Measurements from ENCODE around the gene CASK.
"Not testable (repeated sequence)": the region's sequence is repeated elsewhere in the genome, so short reads cannot be mapped to it uniquely, and the experiment has no call there.

Gene CASK

DNA sequence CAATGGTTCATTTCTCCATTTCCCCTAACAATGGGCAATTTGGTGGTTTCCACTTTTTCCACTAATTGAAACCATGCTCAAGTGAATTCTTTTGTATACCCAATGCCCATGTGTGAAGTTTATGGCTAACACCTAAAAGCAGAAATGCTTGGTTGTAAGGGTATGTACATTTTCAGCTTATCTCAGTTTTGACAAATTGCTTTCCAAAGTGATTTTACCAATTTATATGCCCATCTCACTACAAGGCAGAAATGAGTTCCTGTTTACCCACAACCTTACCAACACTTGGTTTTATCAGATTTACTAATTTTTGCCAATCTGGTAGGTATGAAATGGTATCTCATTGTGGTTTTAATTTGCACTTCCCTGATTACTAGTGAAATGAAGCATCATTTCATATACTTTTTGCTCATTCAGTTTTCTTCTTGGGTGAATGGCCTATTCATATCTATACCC lies 219.8 kb downstream of the CASK start:
- DNase-seq (ENCODE audit: extremely low read depth in 1 of 2, low read depth in 1 of 2) = no peak

DNA sequence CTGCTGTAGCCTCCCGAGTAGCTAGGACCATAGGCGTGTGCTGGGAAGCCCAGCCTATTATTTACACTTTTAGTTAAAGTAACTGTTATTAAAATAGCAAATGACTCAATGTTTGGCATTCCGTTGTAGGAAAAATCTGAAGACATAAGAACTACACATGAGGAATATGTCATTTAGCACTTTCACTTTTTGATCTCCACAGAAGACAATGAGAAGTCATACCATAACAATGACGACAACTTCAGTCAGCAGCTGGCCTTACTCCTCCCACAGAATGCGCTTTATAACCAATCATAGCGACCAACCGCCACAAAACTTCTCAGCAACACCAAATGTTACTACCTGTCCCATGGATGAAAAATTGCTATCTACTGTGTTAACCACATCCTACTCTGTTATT lies 227.9 kb downstream of the CASK start:
- no peak for DNase-seq (ENCODE audit: extremely low read depth in 1 of 2, low read depth in 1 of 2)

DNA sequence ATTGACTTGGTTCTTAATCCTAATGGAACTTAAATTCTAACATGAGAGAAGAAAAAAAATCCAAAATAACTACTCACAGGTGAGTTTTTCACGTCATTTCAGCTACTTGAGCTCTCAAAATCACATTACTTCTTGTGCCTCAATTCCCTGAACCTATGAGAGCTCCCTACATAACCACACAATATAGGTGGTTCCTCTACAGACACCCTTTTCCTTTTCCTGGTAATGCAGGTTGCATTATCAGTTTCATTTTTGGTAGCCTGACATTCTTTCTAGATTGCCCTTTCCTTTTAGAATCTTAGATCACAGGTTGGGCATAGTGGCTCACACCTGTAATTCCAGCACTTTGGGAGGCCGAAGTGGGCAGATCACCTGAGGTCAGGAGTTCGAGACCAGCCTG lies 230.3 kb downstream of the CASK start:
- DNase-seq (ENCODE audit: extremely low read depth in 1 of 2, low read depth in 1 of 2) = no peak

DNA sequence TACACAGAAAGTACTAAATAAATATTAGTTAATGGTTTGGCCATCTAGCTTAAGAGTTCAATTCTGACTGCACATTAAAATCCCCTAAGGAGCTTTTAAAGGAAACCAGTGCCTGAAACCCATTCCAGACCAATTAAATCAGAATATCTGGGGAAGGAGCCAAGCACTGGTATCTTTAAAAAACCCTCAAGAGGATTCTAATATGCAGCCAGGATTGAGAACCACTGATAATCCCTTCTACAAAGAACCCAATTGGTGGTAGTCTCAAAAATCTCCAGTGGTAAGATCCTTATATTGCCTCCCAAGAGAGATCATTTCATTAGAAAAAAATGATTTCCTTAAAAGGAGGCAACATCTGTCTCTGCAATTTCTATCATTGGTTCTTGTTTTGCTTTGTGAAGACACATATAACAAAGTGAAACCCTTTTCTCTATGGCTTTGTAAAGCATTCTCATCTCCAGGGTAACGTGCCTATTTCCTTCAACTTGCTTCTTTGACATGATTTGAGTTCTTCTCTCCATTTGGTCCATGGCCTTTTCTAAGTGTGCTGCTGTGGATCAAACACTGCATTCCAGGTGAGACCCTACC lies 231.1 kb downstream of the CASK start:
- DNase-seq (ENCODE audit: extremely low read depth in 1 of 2, low read depth in 1 of 2) = no peak

DNA sequence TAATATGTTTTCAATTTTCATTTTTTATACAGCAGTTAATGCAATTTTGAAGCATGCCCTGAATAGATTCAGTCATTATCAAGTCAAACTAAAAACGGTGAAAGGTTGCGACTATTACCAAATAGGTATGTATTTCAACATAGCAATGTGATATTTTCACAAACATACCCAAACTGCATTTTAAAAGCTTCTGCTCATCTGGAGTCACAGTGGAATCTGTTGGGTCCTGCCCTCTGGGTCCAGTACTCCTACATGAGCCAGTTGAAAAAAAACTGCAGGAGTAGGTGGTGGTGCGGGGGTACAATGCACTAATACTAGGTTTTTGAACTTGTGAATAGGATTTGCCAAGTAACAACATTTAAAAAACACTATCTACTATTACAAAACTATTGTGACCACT lies 233.6 kb downstream of the CASK start:
- DNase-seq (ENCODE audit: extremely low read depth in 1 of 2, low read depth in 1 of 2) = no peak

DNA sequence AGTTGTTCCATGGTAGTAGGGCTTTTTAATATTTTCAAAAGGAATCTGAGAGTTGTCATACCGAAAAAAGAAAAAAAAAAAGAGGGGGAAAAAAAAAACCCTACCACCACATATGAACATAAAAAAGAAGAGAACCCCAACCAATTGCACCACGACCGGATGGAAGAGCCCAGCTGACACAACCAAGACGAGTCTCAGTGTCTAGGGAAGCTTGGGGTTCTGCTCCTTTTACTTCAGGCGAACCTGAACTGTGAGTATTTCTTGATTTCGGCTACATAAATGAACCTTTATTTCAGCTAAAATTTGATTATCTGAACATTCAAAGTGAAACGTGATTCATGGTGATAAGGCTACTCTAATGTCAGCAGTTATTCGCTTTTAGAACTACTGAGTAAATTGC lies 234.5 kb downstream of the CASK start, which contains the start of gene GPR34:
Gene GPR34 (plus strand): TSS at position 139 of the 400 bp plus-strand sequence. CDS start 6,661 bp downstream, outside the sequence.
- no peak for DNase-seq (ENCODE audit: extremely low read depth in 1 of 2, low read depth in 1 of 2)

DNA sequence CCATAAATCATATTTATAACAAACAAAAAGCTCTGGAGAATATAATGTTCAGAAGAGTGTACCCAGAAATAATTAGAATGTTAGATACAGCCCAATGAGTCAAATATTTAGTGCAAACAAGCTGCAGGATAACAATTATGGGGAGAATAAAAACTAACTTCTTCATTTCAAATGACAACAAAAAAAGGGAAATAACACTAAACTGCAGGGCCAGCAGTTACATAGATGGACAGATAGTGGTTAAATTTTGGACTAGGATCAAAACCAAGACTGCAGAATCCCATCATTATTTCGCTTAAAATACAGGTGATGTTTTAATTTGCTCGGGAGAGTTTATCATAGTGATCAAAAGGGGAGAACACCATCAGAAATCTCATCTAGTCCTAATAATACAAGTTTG lies 235.2 kb downstream of the CASK start:
- DNase-seq (ENCODE audit: extremely low read depth in 1 of 2, low read depth in 1 of 2) = no peak

DNA sequence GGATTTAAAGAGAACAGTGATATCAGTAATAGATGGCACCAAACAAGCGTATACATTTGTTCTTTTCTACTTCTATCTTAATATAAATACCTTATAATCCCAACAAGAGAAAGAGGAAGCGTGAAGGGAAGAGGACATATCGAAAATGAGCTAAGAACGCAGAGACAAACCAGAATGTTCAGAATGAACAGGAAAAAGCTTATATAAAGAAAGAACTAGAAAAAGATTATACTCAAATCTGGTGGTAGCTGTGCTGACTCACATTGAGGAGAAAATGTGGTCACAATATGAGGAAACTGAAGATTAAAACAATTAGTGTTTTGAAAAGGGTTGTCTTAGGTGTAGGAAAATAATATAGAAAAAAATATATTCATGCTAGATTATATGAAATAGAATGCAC lies 236.6 kb downstream of the CASK start:
- DNase-seq (ENCODE audit: extremely low read depth in 1 of 2, low read depth in 1 of 2) = no peak

DNA sequence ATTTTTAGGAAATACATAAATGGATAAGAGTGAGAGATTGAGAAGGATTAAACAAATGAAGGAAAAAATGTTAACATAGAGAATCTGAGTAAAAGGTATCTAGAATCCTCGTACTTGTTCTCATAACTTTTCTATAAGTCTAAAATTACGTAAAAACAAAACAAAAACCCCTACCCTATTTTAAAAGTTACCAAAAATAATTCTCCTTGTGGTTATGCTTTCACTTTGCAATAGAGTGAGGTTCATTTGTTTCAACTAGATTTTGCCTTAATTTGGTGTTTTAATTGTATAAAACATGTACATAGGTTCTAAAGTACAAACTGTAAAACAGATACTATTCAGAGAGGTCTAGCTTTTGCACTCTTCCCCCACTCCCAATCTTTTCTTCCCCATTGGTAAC lies 238.4 kb downstream of the CASK start:
- DNase-seq (ENCODE audit: extremely low read depth in 1 of 2, low read depth in 1 of 2) = no peak

DNA sequence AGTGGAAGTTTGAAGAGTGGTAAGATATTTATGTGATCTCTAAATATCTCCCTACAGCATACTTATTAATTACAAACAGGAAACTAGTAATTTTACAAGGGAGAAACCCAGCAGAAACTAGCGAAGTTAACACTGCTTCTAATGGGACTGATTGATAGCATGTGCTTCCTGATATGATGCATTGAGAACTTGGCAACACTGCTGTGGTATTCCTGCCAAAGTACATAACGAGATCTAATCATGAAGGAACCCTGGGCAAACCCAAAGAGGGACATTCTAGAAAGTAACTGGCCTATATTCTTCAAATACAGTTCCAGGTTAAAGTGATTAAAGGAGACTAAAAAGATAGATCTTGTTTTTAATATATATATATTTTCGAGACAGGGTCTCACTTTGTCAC lies 239.2 kb downstream of the CASK start:
- no peak for DNase-seq (ENCODE audit: extremely low read depth in 1 of 2, low read depth in 1 of 2)

DNA sequence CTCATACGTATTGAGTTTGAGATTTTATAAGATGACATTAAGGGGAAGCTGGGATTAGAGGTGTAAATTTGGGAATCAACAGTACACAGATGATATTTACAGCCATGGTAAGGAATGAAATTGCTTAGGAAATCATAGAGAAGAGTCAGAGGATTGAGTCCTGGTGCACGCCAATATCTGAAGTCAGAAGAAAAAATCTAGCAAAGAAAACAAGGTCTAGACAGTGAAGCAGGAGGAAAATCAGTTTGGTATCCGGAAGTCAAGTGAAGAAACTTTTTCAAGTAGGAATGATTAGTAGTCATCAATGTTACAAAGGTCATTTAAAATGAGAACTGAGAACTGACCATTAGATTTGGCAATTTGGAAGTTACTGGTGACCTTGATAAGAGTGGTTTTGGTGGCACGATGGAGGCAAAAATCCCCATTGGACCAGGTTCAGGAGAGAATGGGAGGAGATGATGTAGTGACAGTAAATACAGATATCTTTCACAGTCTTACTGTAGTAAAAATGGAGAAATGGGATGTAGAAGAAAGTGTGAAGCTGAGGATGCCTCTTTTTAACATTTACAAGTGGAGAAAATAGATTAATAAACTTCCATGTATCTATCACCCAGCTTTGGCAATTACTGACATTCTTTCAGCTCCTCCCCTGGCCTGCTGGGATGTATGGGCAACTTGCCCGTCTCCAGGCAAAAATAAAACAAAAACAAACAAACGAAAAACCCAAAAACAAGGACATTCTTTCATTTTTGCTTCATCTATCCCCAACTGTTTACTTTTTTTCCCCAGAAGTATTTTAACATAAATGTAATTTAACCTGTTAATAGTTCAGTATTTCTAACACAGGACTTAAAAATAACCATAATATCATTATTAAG lies 245.9 kb downstream of the CASK start:
- no peak for DNase-seq (ENCODE audit: extremely low read depth in 1 of 2, low read depth in 1 of 2)

DNA sequence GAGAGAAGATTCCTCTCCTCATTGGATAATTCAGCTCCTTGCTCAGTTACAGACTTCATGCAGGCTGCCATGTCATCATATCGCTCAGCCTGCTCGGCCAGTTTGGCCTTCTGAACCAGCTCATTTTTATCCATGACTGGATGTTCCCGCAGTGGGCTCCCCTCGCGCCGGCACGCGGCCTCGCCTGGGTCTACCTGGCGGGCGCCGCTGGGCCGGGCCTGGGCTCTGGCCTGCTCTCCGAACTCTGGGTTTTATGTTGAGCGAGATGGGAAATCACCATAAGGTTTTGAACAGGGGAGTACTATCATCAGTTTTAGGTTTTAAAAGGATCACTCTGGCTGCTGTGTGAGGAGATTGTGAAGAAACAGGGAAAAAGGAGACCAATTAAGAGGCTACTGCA lies 247.0 kb downstream of the CASK start:
- not testable (repeated sequence) for DNase-seq (ENCODE audit: extremely low read depth in 1 of 2, low read depth in 1 of 2)

DNA sequence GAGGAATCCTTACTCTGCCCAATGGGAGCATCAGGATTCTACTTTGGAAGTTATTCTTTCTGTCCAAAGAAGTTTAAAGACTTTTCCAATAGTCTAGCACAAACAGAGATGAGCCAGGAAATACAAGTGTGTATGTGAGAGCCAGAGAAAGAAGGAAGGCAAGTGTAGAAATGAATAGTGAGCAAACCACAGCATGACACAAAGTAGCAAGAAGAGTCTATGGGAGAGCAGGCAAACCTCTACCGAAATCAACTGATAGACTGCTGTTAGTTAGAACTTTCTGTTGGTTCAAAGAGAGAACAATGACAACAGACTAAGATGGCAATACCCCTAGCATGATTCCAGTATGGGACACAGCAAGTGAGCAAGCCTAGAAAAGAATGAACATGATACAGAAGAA lies 250.7 kb downstream of the CASK start:
- DNase-seq (ENCODE audit: extremely low read depth in 1 of 2, low read depth in 1 of 2) = no peak

DNA sequence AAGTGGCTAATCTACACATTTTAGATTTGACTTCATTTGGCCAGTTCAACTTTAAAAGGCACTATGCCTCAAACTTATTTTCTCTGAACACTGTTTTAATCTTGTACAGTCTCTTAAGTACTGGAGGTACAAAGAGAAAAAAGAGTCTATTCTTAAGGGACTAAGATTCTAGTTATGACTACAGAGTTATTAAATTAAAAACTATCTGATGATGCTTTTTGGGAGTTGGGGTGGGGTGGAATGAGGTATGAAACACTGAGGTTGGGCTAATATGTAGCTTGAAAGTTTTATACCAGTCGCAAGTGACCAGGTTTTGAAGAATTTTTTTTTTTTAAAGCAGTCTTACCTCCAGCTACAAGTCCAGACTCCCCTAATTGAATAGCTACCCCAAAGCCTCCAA lies 252.3 kb downstream of the CASK start:
- no peak for DNase-seq (ENCODE audit: extremely low read depth in 1 of 2, low read depth in 1 of 2)

DNA sequence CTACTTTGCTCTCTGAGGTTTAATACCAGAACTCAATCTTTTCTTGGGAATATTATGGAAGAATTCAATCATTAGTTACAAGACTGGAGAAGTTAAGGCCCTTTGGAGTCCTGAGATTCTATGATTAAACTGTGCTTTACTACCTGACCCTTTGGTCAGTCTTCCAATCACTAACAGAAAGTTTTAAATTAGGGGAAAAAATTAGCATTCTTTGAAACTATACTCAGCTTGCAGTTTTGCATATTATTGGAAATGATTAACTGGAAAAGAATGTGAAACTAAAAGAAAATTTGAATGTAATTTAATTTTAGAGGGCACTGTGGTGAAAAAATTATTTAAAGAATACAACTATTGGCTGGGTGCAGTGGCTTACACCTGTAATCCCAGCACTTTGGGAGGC lies 253.2 kb downstream of the CASK start:
- no peak for DNase-seq (ENCODE audit: extremely low read depth in 1 of 2, low read depth in 1 of 2)

DNA sequence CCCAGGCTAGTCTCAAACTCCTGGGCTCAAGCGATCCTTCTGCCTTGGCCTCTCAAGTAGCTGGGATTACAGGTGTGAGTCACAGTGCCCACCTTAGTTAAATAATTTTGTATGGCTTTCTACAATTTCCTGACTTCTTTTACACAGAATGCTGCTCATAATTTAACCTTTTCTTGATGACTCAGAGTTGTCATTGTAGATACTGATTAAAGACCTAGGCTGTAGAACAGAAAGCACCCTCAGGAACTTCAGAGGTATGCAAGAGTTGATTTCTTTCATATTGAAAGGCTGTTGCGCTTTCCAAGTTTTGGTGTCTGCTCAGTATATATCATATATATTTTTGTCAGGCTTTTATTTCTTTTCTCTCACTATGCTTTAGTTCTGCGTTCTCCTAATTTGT lies 255.7 kb downstream of the CASK start:
- no peak for DNase-seq (ENCODE audit: extremely low read depth in 1 of 2, low read depth in 1 of 2)

DNA sequence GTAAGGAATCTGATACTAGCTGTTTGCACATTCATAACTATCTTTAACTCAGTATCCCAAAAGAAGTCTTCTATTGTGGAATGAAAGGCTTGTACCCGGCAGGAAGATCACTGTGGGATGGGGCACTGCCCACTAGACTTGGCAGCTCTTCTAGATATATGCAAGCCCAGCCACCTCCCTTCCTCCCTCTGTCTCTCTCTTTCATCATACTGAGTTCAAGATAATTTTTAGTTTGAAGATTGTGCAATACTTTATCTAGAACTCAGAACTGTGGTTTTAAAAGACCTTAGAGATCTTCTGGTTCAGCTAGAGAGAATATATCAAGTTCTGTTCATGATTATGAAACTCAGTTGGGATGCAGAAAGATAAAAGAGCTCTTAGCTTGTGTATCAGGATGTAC lies 257.1 kb downstream of the CASK start:
- no peak for DNase-seq (ENCODE audit: extremely low read depth in 1 of 2, low read depth in 1 of 2)

DNA sequence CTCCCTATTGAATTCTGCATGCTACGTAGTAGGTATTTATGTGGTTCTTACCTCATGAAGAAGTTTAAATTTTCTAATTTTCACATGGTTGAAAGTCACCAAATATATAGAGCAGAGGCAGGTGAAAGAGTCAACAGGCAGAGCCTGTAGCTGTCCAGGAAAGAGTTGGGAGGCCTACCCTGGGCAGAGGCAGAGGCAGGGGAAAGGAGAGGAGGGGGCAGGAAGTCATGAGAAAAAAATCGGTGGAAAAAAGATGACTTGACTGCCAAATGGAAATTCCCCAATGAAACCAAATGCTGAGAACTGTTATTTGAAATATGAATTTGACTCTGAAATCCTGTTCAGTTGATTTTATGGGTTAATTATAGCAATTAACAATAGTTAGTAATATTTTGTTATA lies 257.7 kb downstream of the CASK start:
- DNase-seq (ENCODE audit: extremely low read depth in 1 of 2, low read depth in 1 of 2) = no peak

DNA sequence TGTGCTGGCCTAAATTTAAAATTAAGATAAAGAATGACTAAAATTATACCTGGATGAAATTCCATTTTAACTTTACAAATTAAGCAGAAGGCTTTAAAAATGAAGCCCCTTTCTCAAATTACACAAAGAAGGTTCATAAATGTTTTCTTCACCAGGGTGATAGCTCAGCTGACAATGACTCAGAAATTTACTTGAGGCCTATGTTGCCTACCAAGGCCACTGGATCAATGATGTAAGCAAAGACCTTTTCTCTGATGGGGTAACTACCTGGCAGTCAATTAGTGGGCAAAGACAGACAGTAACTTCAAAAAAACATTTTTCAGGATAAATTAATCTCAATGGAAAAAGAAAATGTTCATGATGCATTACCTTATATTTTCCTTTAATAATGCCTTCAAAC lies 258.4 kb downstream of the CASK start:
- DNase-seq (ENCODE audit: extremely low read depth in 1 of 2, low read depth in 1 of 2) = no peak

DNA sequence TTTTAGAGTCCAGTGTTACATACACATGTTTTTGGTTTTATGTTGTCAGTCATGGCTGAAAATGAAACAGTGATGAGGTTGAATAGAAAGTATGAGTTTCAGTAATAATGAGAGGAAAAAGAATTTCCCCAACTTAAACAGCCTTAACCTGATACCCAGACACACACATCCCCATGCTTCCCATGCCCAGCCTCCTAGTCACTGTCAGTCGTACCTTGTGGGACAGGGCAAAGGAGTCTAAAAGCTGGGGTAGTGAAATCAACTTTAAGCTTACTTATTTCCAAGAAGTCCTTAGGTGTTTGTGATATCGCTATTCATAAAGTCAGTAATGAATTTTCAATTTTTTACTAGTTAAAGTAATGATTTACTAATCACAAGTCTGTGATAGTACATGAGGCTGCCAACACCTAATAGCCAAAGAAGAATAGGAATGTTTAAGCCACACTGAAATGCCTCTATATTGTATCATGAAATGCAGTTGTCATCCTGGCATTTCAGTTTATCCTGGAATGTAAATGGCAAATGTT lies 258.9 kb downstream of the CASK start:
- no peak for DNase-seq (ENCODE audit: extremely low read depth in 1 of 2, low read depth in 1 of 2)

DNA sequence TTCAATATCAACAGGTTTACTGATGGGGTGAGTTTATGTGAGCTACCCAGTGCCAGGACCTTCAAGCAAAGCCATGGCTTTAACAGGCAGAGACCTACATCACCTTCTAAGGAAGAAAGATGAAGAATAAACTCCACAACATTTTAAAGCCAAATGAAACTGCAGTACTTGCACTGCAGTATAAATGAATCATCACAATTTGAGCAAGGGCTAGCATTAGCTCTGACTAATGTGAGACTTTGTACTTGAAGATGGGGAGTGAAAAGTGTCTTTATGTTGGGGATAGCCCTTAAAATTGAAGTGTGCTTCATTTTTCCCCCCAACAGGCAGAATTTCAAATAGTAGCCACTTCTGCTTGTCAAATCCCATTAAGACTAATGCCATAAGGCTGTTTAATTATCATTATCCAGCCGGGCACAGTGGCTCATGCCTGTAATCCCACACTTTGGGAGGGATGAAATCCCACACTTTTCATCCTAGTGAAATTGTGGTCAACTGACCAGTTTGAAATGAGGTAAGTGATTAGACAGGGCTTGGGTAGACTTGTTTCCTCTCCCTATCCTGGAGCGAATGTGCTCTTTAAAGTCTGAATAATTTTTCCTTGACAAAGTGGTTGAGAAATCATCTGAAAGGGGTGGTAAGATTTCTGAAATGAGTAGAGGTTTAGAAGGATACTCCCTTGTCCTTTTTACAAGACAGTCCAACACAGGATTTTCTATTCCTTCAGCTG lies 261.8 kb downstream of the CASK start:
- DNase-seq (ENCODE audit: extremely low read depth in 1 of 2, low read depth in 1 of 2) = no peak

DNA sequence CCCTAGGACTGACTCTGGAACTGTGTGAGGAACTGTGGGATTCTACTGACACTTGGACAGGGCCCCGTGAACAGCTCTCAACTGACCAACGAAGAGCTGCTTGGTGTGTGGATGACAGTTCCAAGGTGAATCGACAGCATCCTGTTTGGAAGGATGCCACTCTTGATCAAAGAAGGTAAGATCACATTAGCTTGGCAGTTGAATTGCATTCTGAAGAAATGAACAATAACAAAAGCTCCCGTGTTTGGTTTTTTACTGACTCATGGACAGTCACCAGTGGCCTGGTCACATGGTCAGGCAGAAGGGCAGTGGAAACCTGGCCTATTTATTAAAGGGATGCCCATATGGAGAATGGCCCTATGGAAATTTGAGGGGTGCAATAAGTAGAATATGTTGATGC lies 267.7 kb downstream of the CASK start:
- no peak for DNase-seq (ENCODE audit: extremely low read depth in 1 of 2, low read depth in 1 of 2)
